ENCODE measurements around the gene ANKRD7. TPM values are rescaled to one million over a fixed set of nuclear protein-coding genes. Genes with fewer than 3 reads are reported as not detected.

ANKRD7 gene, protein sequence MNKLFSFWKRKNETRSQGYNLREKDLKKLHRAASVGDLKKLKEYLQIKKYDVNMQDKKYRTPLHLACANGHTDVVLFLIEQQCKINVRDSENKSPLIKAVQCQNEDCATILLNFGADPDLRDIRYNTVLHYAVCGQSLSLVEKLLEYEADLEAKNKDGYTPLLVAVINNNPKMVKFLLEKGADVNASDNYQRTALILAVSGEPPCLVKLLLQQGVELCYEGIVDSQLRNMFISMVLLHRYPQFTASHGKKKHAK
- 0.03 TPM in 1 of 2 replicates, not detected in the other for polyA plus RNA-seq (2013)

GRCh38 chr7:118224521-118224920 lies at the start of gene ANKRD7:
Gene ANKRD7, plus strand, starts transcription at chr7:118224704. Its CDS starts 127 bp downstream, at chr7:118224831.
- Histone ChIP-seq H3K4ac (ENCODE audit: low read depth, low read length) (no peak within 1 kb of the TSS), H3K23ac (ENCODE audit: low read length) (no peak within 1 kb of the TSS)

GRCh38 chr7:118175740-118176139 lies 48.8 kb upstream of the ANKRD7 start:
- Histone ChIP-seq H3K79me1 (ENCODE audit: low read length) (no peaks in the 10 kb centered on the region), H2AFZ (ENCODE audit: insufficient read depth, low read length, poor library complexity) (no peak overlapping the region), H3K4me2 (ENCODE audit: low read length) (no peak overlapping the region), H3K4me3 (ENCODE audit: low read depth, low read length) (no peak overlapping the region), H3K9me3 (ENCODE audit: insufficient read depth, low read depth, low read length) (no peaks in the 10 kb centered on the region), H2BK120ac (ENCODE audit: insufficient read depth, low read length, poor library complexity) (no peak overlapping the region), H3K23ac (ENCODE audit: low read length) (no peak overlapping the region), H2AK5ac (ENCODE audit: low read length) (no peak overlapping the region), H2BK12ac (ENCODE audit: low read length) (no peak overlapping the region), H3K36me3 (ENCODE audit: control insufficient read depth in 1 of 2, insufficient read depth in 2 of 2, low read length in 2 of 2) (no peaks in the 10 kb centered on the region), H3K79me2 (ENCODE audit: control insufficient read depth, insufficient read depth, low read length, poor library complexity) (no peaks in the 10 kb centered on the region), H2BK5ac (ENCODE audit: low read depth, low read length, poor library complexity) (no peak overlapping the region), H3K18ac (ENCODE audit: low read length) (no peak overlapping the region), H4K91ac (ENCODE audit: low read depth, low read length) (no peak overlapping the region), H3K27me3 (ENCODE audit: insufficient read depth, low read length) (no peaks in the 10 kb centered on the region), H4K12ac (ENCODE audit: low read depth, low read length) (no peak overlapping the region), H4K8ac (ENCODE audit: low read depth, low read length) (no peak overlapping the region), H3K4ac (ENCODE audit: low read depth, low read length) (no peak overlapping the region), H3K4me1 (ENCODE audit: control insufficient read depth in 1 of 2, insufficient read depth in 2 of 2, low read length in 2 of 2) (no peaks in the 10 kb centered on the region), H3K14ac (ENCODE audit: low read length) (no peak overlapping the region), H3K27ac (ENCODE audit: low read depth, low read length) (no peak overlapping the region), H3K9ac (ENCODE audit: low read length) (no peak overlapping the region)
- DNase-seq, result no peak
- no CpG with 5 or more reads among the region's 2 CpGs for WGBS (ENCODE audit: extremely low coverage, insufficient coverage, insufficient read length)

More at GRCh38 chr7:118224521-118224920, at the start of gene ANKRD7:
- H4K8ac ChIP-seq (ENCODE audit: low read depth, low read length), result no peak within 1 kb of the TSS
- H3K9me3 ChIP-seq (ENCODE audit: insufficient read depth, low read depth, low read length), result no peaks in the 10 kb centered on the region
- H2BK12ac ChIP-seq (ENCODE audit: low read length), result no peak within 1 kb of the TSS
- H3K79me2 ChIP-seq (ENCODE audit: control insufficient read depth, insufficient read depth, low read length, poor library complexity), result no peaks in the 10 kb centered on the region
- no peak within 1 kb of the TSS for H2AK5ac ChIP-seq (ENCODE audit: low read length)
- no peaks in the 10 kb centered on the region for H3K4me1 ChIP-seq (ENCODE audit: control insufficient read depth in 1 of 2, insufficient read depth in 2 of 2, low read length in 2 of 2)
- H3K9ac ChIP-seq (ENCODE audit: low read length), result no peak within 1 kb of the TSS
- H3K27me3 ChIP-seq (ENCODE audit: insufficient read depth, low read length), result no peaks in the 10 kb centered on the region
- H2BK120ac ChIP-seq (ENCODE audit: insufficient read depth, low read length, poor library complexity), result no peak within 1 kb of the TSS
- no peak within 1 kb of the TSS for H3K18ac ChIP-seq (ENCODE audit: low read length)
- no peak within 1 kb of the TSS for H4K12ac ChIP-seq (ENCODE audit: low read depth, low read length)
- H3K14ac ChIP-seq (ENCODE audit: low read length), result no peak within 1 kb of the TSS
- H3K36me3 ChIP-seq (ENCODE audit: control insufficient read depth in 1 of 2, insufficient read depth in 2 of 2, low read length in 2 of 2), result no peaks in the 10 kb centered on the region
- H2AFZ ChIP-seq (ENCODE audit: insufficient read depth, low read length, poor library complexity), result no peak within 1 kb of the TSS
- no peak for DNase-seq
- no peak within 1 kb of the TSS for H3K4me3 ChIP-seq (ENCODE audit: low read depth, low read length)
- H4K91ac ChIP-seq (ENCODE audit: low read depth, low read length), result no peak within 1 kb of the TSS
- H2BK5ac ChIP-seq (ENCODE audit: low read depth, low read length, poor library complexity), result no peak within 1 kb of the TSS
- no peaks in the 10 kb centered on the region for H3K79me1 ChIP-seq (ENCODE audit: low read length)
- WGBS (ENCODE audit: extremely low coverage, insufficient coverage, insufficient read length), result no CpG with 5 or more reads among the region's 18 CpGs
- H3K4me2 ChIP-seq (ENCODE audit: low read length), result no peak within 1 kb of the TSS
- H3K27ac ChIP-seq (ENCODE audit: low read depth, low read length), result no peak within 1 kb of the TSS

GRCh38 chr7:118179191-118179590 lies 45.3 kb upstream of the ANKRD7 start:
- Histone ChIP-seq H2BK5ac (ENCODE audit: low read depth, low read length, poor library complexity) (no peak overlapping the region), H3K9me3 (ENCODE audit: insufficient read depth, low read depth, low read length) (no peaks in the 10 kb centered on the region), H4K12ac (ENCODE audit: low read depth, low read length) (no peak overlapping the region), H2AK5ac (ENCODE audit: low read length) (no peak overlapping the region), H3K4me3 (ENCODE audit: low read depth, low read length) (no peak overlapping the region), H3K9ac (ENCODE audit: low read length) (no peak overlapping the region), H3K27me3 (ENCODE audit: insufficient read depth, low read length) (no peaks in the 10 kb centered on the region), H3K18ac (ENCODE audit: low read length) (no peak overlapping the region), H3K14ac (ENCODE audit: low read length) (no peak overlapping the region), H3K23ac (ENCODE audit: low read length) (no peak overlapping the region), H3K36me3 (ENCODE audit: control insufficient read depth in 1 of 2, insufficient read depth in 2 of 2, low read length in 2 of 2) (no peaks in the 10 kb centered on the region), H3K79me1 (ENCODE audit: low read length) (peaks cover 6% of the 10 kb centered on the region), H2BK12ac (ENCODE audit: low read length) (no peak overlapping the region), H4K91ac (ENCODE audit: low read depth, low read length) (no peak overlapping the region), H3K4me2 (ENCODE audit: low read length) (no peak overlapping the region), H2BK120ac (ENCODE audit: insufficient read depth, low read length, poor library complexity) (no peak overlapping the region), H3K79me2 (ENCODE audit: control insufficient read depth, insufficient read depth, low read length, poor library complexity) (peaks cover 2% of the 10 kb centered on the region), H2AFZ (ENCODE audit: insufficient read depth, low read length, poor library complexity) (no peak overlapping the region), H4K8ac (ENCODE audit: low read depth, low read length) (no peak overlapping the region), H3K4me1 (ENCODE audit: control insufficient read depth in 1 of 2, insufficient read depth in 2 of 2, low read length in 2 of 2) (peaks cover 0 to 3% of the 10 kb centered on the region in 2 experiments), H3K4ac (ENCODE audit: low read depth, low read length) (no peak overlapping the region), H3K27ac (ENCODE audit: low read depth, low read length) (no peak overlapping the region)
- DNase-seq, result no peak
- no CpG with 5 or more reads among the region's 2 CpGs for WGBS (ENCODE audit: extremely low coverage, insufficient coverage, insufficient read length)

DNA sequence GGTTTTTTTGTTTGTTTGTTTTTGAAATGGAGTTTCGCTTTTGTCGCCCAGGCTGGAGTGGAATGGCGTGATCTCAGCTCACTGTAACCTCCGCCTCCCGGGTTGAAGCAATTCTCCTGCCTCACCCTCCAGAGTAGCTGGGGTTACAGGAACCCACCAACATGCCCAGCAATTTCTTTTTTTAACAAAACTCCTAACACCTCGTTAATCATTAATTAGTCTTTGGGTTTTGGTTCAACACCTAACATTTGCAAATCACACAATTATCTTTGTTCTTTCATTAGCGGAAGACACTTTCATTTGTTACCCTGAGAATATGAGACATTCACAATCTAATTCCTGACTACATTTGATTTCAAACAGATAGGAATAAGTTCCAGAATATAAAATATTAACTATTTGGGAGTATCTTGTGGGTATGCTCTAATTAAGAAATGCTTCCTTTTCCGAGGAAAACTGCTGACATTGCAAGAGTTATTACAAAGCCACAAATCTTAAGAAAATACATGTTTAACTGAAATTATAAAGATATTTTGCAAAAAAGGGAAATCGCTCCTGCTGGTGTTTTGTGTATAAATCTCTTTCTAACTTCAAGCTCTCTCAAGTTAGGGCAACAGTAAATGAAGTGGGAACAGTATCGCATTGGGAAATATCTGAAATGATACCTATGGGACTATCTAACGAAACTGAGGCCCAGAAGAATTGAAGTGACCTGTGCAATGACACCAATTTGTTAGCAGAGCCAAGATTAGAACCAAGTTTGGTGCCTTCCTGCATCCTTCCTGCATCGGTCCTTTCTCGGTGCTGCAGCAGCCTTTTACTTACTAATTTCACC lies 41.7 kb upstream of the ANKRD7 start:
- peak overlapping the region; percentile 72 for H3K4me3 ChIP-seq (ENCODE audit: low read depth, low read length)
- H3K18ac ChIP-seq (ENCODE audit: low read length), result no peak overlapping the region

More for the DNA sequence above, 41.7 kb upstream of the ANKRD7 start:
- Histone ChIP-seq H3K4ac (ENCODE audit: low read depth, low read length) (peak overlapping the region; percentile 10), H3K4me2 (ENCODE audit: low read length) (peak overlapping the region; percentile 75), H2AFZ (ENCODE audit: insufficient read depth, low read length, poor library complexity) (no peak overlapping the region), H2BK12ac (ENCODE audit: low read length) (no peak overlapping the region), H3K4me1 (ENCODE audit: control insufficient read depth in 1 of 2, insufficient read depth in 2 of 2, low read length in 2 of 2) (peaks cover 3 to 6% of the 10 kb centered on the region in 2 experiments), H4K12ac (ENCODE audit: low read depth, low read length) (peak overlapping the region; percentile 85), H3K9ac (ENCODE audit: low read length) (peak overlapping the region; percentile 96), H2AK5ac (ENCODE audit: low read length) (peak overlapping the region; percentile 23), H3K9me3 (ENCODE audit: insufficient read depth, low read depth, low read length) (no peaks in the 10 kb centered on the region), H3K14ac (ENCODE audit: low read length) (peak overlapping the region; percentile 19), H2BK120ac (ENCODE audit: insufficient read depth, low read length, poor library complexity) (no peak overlapping the region), H4K8ac (ENCODE audit: low read depth, low read length) (peak overlapping the region; percentile 64), H3K79me2 (ENCODE audit: control insufficient read depth, insufficient read depth, low read length, poor library complexity) (peaks cover 4% of the 10 kb centered on the region), H3K27me3 (ENCODE audit: insufficient read depth, low read length) (no peaks in the 10 kb centered on the region), H2BK5ac (ENCODE audit: low read depth, low read length, poor library complexity) (no peak overlapping the region), H3K36me3 (ENCODE audit: control insufficient read depth in 1 of 2, insufficient read depth in 2 of 2, low read length in 2 of 2) (peaks cover 2 to 3% of the 10 kb centered on the region in 2 experiments), H4K91ac (ENCODE audit: low read depth, low read length) (peak overlapping the region; percentile 82), H3K79me1 (ENCODE audit: low read length) (peaks cover 6% of the 10 kb centered on the region), H3K23ac (ENCODE audit: low read length) (no peak overlapping the region), H3K27ac (ENCODE audit: low read depth, low read length) (no peak overlapping the region)
- no peak for DNase-seq
- WGBS (ENCODE audit: extremely low coverage, insufficient coverage, insufficient read length), result no CpG with 5 or more reads among the region's 13 CpGs
